Stomach (tissue), 4 donors: ENCODE measurements around the gene ABCB8.

Source experiments
- CTCF ChIP-seq, 7 experiments: fragments of 450-650 bp in 4 of 7; fragments of 200-600 bp in 3 of 7; sonication (generic) in 3 of 7; IDR thresholded peaks; one replicate each; pipeline ENCODE4 v1.5.1; 2016 to 2019; ENCODE audit warnings: antibody characterized with exemption in 7 of 7, control low read depth in 2 of 7, mild to moderate bottlenecking in 1 of 7
- POLR2A ChIP-seq, 4 donors: fragments of 450-650 bp; IDR thresholded peaks; one replicate each; pipeline ENCODE4 v1.6.1; 2016; ENCODE audit warnings: antibody characterized with exemption in 4 of 4, control low read depth in 2 of 4, mild to moderate bottlenecking in 1 of 4, moderate library complexity in 1 of 4

DNA sequence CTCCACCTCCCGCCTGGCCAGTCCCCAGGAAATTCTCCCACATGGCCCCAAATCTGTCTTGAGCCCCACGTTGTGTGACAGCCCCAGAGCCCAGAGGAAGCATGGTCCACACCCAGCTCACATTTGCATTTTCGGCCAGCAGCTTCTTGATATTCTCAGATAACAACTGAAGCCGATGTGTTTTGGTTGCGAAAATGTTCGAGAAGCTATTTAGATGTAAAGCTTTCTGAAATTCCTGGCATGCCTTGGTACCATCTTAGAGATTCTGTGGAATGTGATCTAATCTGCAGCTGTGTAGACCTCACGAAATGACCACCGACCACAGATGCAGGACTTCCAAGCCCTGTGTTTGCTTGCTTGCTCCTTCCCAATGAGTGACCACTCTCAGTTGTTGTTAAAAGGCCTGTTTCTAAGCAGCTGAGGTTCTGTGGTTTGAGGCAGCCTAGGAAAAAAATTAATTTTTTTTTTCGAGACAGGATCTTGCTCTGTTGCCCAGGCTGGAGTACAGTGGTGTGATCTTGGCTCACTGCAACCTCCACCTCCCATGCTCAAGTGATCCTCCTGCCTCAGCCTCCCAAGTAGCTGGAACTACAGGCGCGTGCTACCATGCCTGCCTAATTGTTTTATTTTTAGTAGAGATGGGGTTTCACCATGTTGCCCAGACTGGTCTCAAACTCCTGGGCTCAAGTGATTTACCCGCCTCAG, 40.0 kb downstream of the ABCB8 start:
- TF ChIP-seq CTCF (IDR thresholded peaks at IDR 0.05) (no peak), POLR2A (IDR thresholded peaks at IDR 0.05) (no peak)
